Renal pelvis (tissue), 4 donors: Measurements from ENCODE around the gene ABTB2. TPM values are rescaled to one million over a fixed set of nuclear protein-coding genes. Genes with fewer than 3 reads are reported as not detected.
"Not testable (repeated sequence)": the region's sequence is repeated elsewhere in the genome, so short reads cannot be mapped to it uniquely, and the experiment has no call there.

Experiments
- DNase-seq: peaks from one replicate; pipeline ENCODE4 v3.0.0-alpha.2; 2013
- polyA plus RNA-seq, 3 donors: library from polyadenylated mRNA; unstranded; fragments of 120-200 nt; gene quantifications; one replicate each; pipeline ENCODE4 v1.2.1, GENCODE V29; 2013; ENCODE audit not compliant: insufficient read length in 3 of 3

The ABTB2 gene
- polyA plus RNA-seq, 3 donors: 8.1 to 10.4 (median 9.1) TPM

GRCh38 chr11:34264303-34265110 is 93.3 kb downstream of the ABTB2 start:
- DNase-seq: no peak

GRCh38 chr11:34263441-34264091 is 94.2 kb downstream of the ABTB2 start:
- no peak for DNase-seq

- no peak for DNase-seq
Measured at GRCh38 chr11:34262531-34263081, 95.2 kb downstream of the ABTB2 start.

- no peak for DNase-seq
Measured at GRCh38 chr11:34261820-34262219, 96.0 kb downstream of the ABTB2 start.

GRCh38 chr11:34261095-34261494 is 96.7 kb downstream of the ABTB2 start:
- no peak for DNase-seq

- no peak for DNase-seq
Measured at GRCh38 chr11:34260072-34260575, 97.7 kb downstream of the ABTB2 start.

- DNase-seq: no peak
Measured at GRCh38 chr11:34259087-34259486, 98.7 kb downstream of the ABTB2 start.

GRCh38 chr11:34256626-34257025 is 101.2 kb downstream of the ABTB2 start:
- no peak for DNase-seq

- DNase-seq: no peak
Measured at GRCh38 chr11:34256150-34256549, 101.7 kb downstream of the ABTB2 start.

- no peak for DNase-seq
Measured at GRCh38 chr11:34255101-34255500, 102.7 kb downstream of the ABTB2 start.

GRCh38 chr11:34254011-34254410 is 103.8 kb downstream of the ABTB2 start:
- no peak for DNase-seq

GRCh38 chr11:34252651-34253050 is 105.2 kb downstream of the ABTB2 start:
- no peak for DNase-seq

- no peak for DNase-seq
Measured at GRCh38 chr11:34252015-34252414, 105.8 kb downstream of the ABTB2 start.

- no peak for DNase-seq
Measured at GRCh38 chr11:34251589-34251980, 106.2 kb downstream of the ABTB2 start.

GRCh38 chr11:34250732-34251588 is 106.8 kb downstream of the ABTB2 start:
- no peak for DNase-seq

- DNase-seq: no peak
Measured at GRCh38 chr11:34250211-34250610, 107.6 kb downstream of the ABTB2 start.

GRCh38 chr11:34249439-34249838 is 108.4 kb downstream of the ABTB2 start:
- DNase-seq: no peak

- not testable (repeated sequence) for DNase-seq
Measured at GRCh38 chr11:34246511-34246910, 111.3 kb downstream of the ABTB2 start.

- no peak for DNase-seq
Measured at GRCh38 chr11:34245041-34245440, 112.8 kb downstream of the ABTB2 start.

- DNase-seq: no peak
Measured at GRCh38 chr11:34243600-34244464, 114.0 kb downstream of the ABTB2 start.

GRCh38 chr11:34242037-34242625 is 115.7 kb downstream of the ABTB2 start:
- DNase-seq: no peak
